Measurements from ENCODE around the gene FOXO3. TPM values are rescaled to one million over a fixed set of nuclear protein-coding genes. Genes with fewer than 3 reads are reported as not detected.

FOXO3 gene
- total RNA-seq (2022; extraction: Qiagen RNA extraction; ENCODE audit: low read depth): 6.7 to 9.2 TPM (median 8.1 TPM) in 5 replicates

GRCh38 chr6:108560463-108561308 is at the start of gene FOXO3:
FOXO3 (plus strand) TSS chr6:108560917; CDS start chr6:108561209, 292 bp downstream.

